AG08396 (cell line): ENCODE results near the gene DPP7.
"Not testable (repeated sequence)": the region's sequence is repeated elsewhere in the genome, so short reads cannot be mapped to it uniquely, and the experiment has no call there.

ENCODE experiments used
- DNase-seq: peaks from one replicate; pipeline ENCODE4 v3.0.0; 2012; ENCODE audit warnings: low spot score, mixed read lengths

DPP7 gene

GRCh38 chr9:137147793-137148160 lies 33.2 kb upstream of the DPP7 start:
- DNase-seq: no peak

- no peak for DNase-seq
Measured at GRCh38 chr9:137147091-137147792, 32.7 kb upstream of the DPP7 start.

GRCh38 chr9:137146527-137146918 lies 32.0 kb upstream of the DPP7 start:
- no peak for DNase-seq

GRCh38 chr9:137145731-137146526 lies 31.4 kb upstream of the DPP7 start:
- DNase-seq: no peak

- no peak for DNase-seq
Measured at GRCh38 chr9:137143459-137143858, 28.9 kb upstream of the DPP7 start.

GRCh38 chr9:137141976-137142936 lies 27.7 kb upstream of the DPP7 start:
- DNase-seq: no peak

GRCh38 chr9:137141050-137141810 lies 26.7 kb upstream of the DPP7 start:
- DNase-seq: no peak

GRCh38 chr9:137140151-137141012 lies 25.8 kb upstream of the DPP7 start:
- no peak for DNase-seq

GRCh38 chr9:137139468-137140150 lies 25.1 kb upstream of the DPP7 start:
- no peak for DNase-seq

- peak; percentile 80 for DNase-seq
Measured at GRCh38 chr9:137138722-137139467, 24.4 kb upstream of the DPP7 start, which contains the start of gene GRIN1. Gene GRIN1, plus strand, starts transcription at chr9:137139154. Its CDS starts 333 bp downstream, at chr9:137139487.

- no peak for DNase-seq
Measured at GRCh38 chr9:137138058-137138721, 23.7 kb upstream of the DPP7 start.

GRCh38 chr9:137136881-137137607 lies 22.5 kb upstream of the DPP7 start:
- no peak for DNase-seq

GRCh38 chr9:137136261-137136880 lies 21.8 kb upstream of the DPP7 start:
- no peak for DNase-seq

- DNase-seq: not testable (repeated sequence)
Measured at GRCh38 chr9:137135154-137135553, 20.6 kb upstream of the DPP7 start.

GRCh38 chr9:137134191-137134590 lies 19.7 kb upstream of the DPP7 start:
- no peak for DNase-seq

- DNase-seq: no peak
Measured at GRCh38 chr9:137130176-137130755, 15.7 kb upstream of the DPP7 start.
